Measurements from ENCODE around the gene CPPED1.

DNA sequence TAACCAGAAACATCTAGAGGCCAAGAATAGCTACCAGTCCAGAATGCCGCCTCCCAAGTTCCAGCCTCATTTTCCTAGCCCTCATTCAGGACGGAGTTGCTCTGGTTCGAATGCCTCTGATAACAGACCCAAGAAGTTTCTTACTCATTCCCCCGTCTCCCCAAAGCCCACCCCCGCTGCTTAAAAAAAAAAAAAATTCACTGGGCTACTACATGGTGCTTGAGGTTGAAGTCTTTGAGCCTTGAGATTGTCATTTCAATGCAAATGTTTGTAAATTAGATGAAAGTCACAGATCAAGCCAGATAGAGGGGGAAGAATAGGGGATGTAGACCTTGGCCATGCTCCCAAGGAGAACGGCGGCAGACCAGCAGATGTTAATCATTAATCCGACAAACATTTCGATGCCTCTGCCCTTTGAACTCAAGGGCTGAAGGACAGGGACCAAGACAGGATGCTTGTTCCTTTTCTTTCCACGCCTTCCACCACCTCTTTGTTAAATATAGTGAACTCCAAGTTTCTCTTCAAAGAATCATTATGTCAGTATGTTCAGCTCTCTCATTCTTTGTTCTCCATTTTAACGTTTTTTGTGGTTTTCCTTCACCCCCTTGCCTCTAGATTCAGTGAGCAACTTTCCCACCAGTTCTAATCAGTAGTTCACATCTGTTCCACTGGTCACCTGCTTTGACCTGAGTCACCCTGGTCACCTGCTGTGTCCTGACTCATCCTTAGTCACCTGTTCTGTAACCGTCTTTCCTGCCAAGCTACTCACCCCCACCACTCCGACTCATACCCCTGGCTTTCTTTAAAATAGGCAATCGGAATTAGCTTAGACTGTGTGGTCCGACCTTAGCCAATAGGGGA is 190.3 kb downstream of the CPPED1 start:
- TF ChIP-seq, protein P1, sequence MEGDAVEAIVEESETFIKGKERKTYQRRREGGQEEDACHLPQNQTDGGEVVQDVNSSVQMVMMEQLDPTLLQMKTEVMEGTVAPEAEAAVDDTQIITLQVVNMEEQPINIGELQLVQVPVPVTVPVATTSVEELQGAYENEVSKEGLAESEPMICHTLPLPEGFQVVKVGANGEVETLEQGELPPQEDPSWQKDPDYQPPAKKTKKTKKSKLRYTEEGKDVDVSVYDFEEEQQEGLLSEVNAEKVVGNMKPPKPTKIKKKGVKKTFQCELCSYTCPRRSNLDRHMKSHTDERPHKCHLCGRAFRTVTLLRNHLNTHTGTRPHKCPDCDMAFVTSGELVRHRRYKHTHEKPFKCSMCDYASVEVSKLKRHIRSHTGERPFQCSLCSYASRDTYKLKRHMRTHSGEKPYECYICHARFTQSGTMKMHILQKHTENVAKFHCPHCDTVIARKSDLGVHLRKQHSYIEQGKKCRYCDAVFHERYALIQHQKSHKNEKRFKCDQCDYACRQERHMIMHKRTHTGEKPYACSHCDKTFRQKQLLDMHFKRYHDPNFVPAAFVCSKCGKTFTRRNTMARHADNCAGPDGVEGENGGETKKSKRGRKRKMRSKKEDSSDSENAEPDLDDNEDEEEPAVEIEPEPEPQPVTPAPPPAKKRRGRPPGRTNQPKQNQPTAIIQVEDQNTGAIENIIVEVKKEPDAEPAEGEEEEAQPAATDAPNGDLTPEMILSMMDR (IDR thresholded peaks at IDR 0.05; ENCODE audit: low read depth, low read length): no peak
- no peak for TF ChIP-seq POLR2A (IDR thresholded peaks at IDR 0.05; ENCODE audit: extremely low read depth, insufficient read length)
- TF ChIP-seq MYC (IDR thresholded peaks at IDR 0.05; ENCODE audit: low read depth, low read length): no peak
